WTC11 (cell line): ENCODE results near the gene ZSCAN9. TPM values are rescaled to one million over a fixed set of nuclear protein-coding genes. Genes with fewer than 3 reads are reported as not detected.
A peak's percentile ranks its signal among the peaks of the same experiment; 100 is the strongest.

Experiments used
- ATAC-seq: fragments of 200-7000 bp; cut with Tn5 transposase; 2 replicates; pipeline ENCODE4 v1.10.0; 2021; ENCODE audit warnings: mild to moderate bottlenecking, moderate library complexity
- CTCF ChIA-PET: fragments of 300-600 bp; sonication (Branson Sonifier 250); formaldehyde crosslinking; loops from one replicate; lab custom pipeline; 2021; ENCODE audit warnings: antibody characterized with exemption; lab: Charles Lee
- POLR2A ChIA-PET: fragments of 350-600 bp; sonication (Branson Sonifier 250); formaldehyde crosslinking; loops from one replicate; lab custom pipeline; 2021; ENCODE audit warnings: antibody characterized with exemption; lab: Charles Lee
- DNase-seq: peaks from one replicate; pipeline ENCODE4 v3.0.0; 2021; ENCODE audit warnings: low spot score
- H3K27ac Mint-ChIP-seq: 2 replicates; pipeline ENCODE4 v1.8.0; 2021; ENCODE audit warnings: mixed read lengths
- H3K27me3 Mint-ChIP-seq: 2 replicates; pipeline ENCODE4 v1.8.0; 2021; ENCODE audit warnings: low read depth, mild to moderate bottlenecking, moderate library complexity, mixed read lengths
- H3K36me3 Mint-ChIP-seq: 2 replicates; pipeline ENCODE4 v1.8.0; 2021; ENCODE audit warnings: mixed read lengths
- H3K4me1 Mint-ChIP-seq: 2 replicates; pipeline ENCODE4 v1.8.0; 2022; ENCODE audit warnings: mixed read lengths
- H3K4me3 Mint-ChIP-seq: 2 replicates; pipeline ENCODE4 v1.8.0; 2021; ENCODE audit warnings: mild to moderate bottlenecking, moderate library complexity, mixed read lengths
- H3K9me3 Mint-ChIP-seq: 2 replicates; pipeline ENCODE4 v1.8.0; 2021; ENCODE audit warnings: mixed read lengths
- ATF2 ChIP-seq: sonication (generic); formaldehyde crosslinking; IDR thresholded peaks from 2 replicates; pipeline ENCODE4 v1.8.1; 2022; ENCODE audit warnings: low read depth, missing genetic modification reagents, borderline replicate concordance
- CREM ChIP-seq: sonication (generic); formaldehyde crosslinking; IDR thresholded peaks from 2 replicates; pipeline ENCODE4 v1.8.1; 2022; ENCODE audit warnings: mild to moderate bottlenecking, missing genetic modification reagents, moderate library complexity
- HMGA2 ChIP-seq: fragments of 250-450 bp; sonication (Bioruptor Pico); IDR thresholded peaks from 2 replicates; pipeline ENCODE4 v1.4.0; 2021; ENCODE audit warnings: mild to moderate bottlenecking, moderate library complexity
- MAX ChIP-seq: sonication (generic); formaldehyde crosslinking; IDR thresholded peaks from 2 replicates; pipeline ENCODE4 v1.8.0; 2022; ENCODE audit warnings: mild to moderate bottlenecking, missing genetic modification reagents
- NR1H2 ChIP-seq: sonication (generic); formaldehyde crosslinking; IDR thresholded peaks from 2 replicates; pipeline ENCODE4 v1.9.0; 2021; ENCODE audit warnings: mild to moderate bottlenecking, moderate library complexity, missing genetic modification reagents
- OVOL2 ChIP-seq: fragments of 250-450 bp; sonication (Bioruptor Pico); IDR thresholded peaks from 2 replicates; pipeline ENCODE4 v1.9.0; 2021; ENCODE audit warnings: mild to moderate bottlenecking, borderline replicate concordance
- RELA ChIP-seq: sonication (generic); formaldehyde crosslinking; IDR thresholded peaks from 2 replicates; pipeline ENCODE4 v1.8.1; 2022; ENCODE audit warnings: missing genetic modification reagents, mild to moderate bottlenecking, borderline replicate concordance
- SOX15 ChIP-seq: fragments of 250-450 bp; sonication (Bioruptor Pico); IDR thresholded peaks from 2 replicates; pipeline ENCODE4 v1.9.0; 2021; ENCODE audit warnings: mild to moderate bottlenecking
- TP53 ChIP-seq: sonication (generic); formaldehyde crosslinking; IDR thresholded peaks from 2 replicates; pipeline ENCODE4 v1.8.1; 2023; ENCODE audit warnings: mild to moderate bottlenecking, missing genetic modification reagents
- ZNF138 ChIP-seq: sonication (generic); formaldehyde crosslinking; conservative IDR thresholded peaks from 2 replicates; pipeline ENCODE4 v1.8.1; 2022; ENCODE audit warnings: mild to moderate bottlenecking, moderate library complexity, missing genetic modification reagents
- ZNF317 ChIP-seq: sonication (generic); formaldehyde crosslinking; IDR thresholded peaks from 2 replicates; pipeline ENCODE4 v1.8.1; 2023; ENCODE audit warnings: low read depth, mild to moderate bottlenecking, moderate library complexity, missing genetic modification reagents, borderline replicate concordance
- ZNF423 ChIP-seq: fragments of 250-450 bp; sonication (Bioruptor Pico); IDR thresholded peaks from 2 replicates; pipeline ENCODE4 v2.1.2; 2022; ENCODE audit warnings: mild to moderate bottlenecking, moderate library complexity
- total RNA-seq: library from RNA; stranded (reverse); gene quantifications from 3 replicates; pipeline ENCODE4 v1.2.3, GENCODE V29; 2021
- TF ChIP-seq, protein P1 (sequence below): sonication (generic); formaldehyde crosslinking; IDR thresholded peaks from 2 replicates; pipeline ENCODE4 v1.8.1; 2022; ENCODE audit warnings: mild to moderate bottlenecking, moderate library complexity, missing genetic modification reagents
- TF ChIP-seq, protein P2 (sequence below): sonication (generic); formaldehyde crosslinking; IDR thresholded peaks from 2 replicates; pipeline ENCODE4 v1.8.1; 2022; ENCODE audit warnings: missing genetic modification reagents, borderline replicate concordance
- TF ChIP-seq, protein P3 (sequence below): sonication (generic); formaldehyde crosslinking; conservative IDR thresholded peaks from 2 replicates; pipeline ENCODE4 v1.8.1; 2022; ENCODE audit warnings: mild to moderate bottlenecking, missing genetic modification reagents
- TF ChIP-seq, protein P4 (sequence below): sonication (generic); formaldehyde crosslinking; IDR thresholded peaks from 2 replicates; pipeline ENCODE4 v1.8.0; 2022; ENCODE audit warnings: mild to moderate bottlenecking, missing genetic modification reagents
- TF ChIP-seq, protein P5 (sequence below): fragments of 200-600 bp; IDR thresholded peaks from 2 replicates; pipeline ENCODE4 v1.8.0; 2022; ENCODE audit warnings: antibody characterized with exemption
- TF ChIP-seq, protein P6 (sequence below): sonication (generic); formaldehyde crosslinking; IDR thresholded peaks from 2 replicates; pipeline ENCODE4 v1.8.0; 2023; ENCODE audit warnings: mild to moderate bottlenecking, missing genetic modification reagents

ZSCAN9 gene
- total RNA-seq, 1 experiment from 2014 or later: 15.1 TPM

DNA sequence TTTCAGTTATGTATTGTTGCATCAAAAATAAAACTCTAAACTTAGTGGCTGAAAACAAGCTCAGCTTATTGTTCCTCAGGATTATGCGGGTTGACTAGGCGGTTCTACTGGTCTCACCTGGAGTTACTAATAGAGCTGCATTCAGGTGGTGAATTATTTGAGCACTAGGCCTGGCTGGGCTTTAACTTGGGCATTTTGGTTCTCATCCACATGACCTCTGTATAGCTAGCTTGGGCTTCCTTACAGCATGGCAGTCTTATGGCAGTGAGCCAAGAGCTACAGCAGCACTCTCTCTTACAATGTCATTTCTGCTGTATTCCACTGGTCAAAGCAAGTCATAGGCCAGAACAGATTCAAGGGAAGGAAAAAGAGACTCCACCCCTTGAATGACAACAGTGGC is 57.9 kb downstream of the ZSCAN9 start:
- H3K27me3 Mint-ChIP-seq: peaks cover 4% of the 10 kb centered on the region; the same call in 1 of the 2 replicates
- H3K27ac Mint-ChIP-seq: no peak overlapping the region
- ATAC-seq: no peak
- DNase-seq: no peak
- POLR2A ChIA-PET: no interaction called here
- H3K4me1 Mint-ChIP-seq: peaks cover 14% of the 10 kb centered on the region
- H3K36me3 Mint-ChIP-seq: peaks cover 20% of the 10 kb centered on the region
- no peaks in the 10 kb centered on the region for H3K9me3 Mint-ChIP-seq
- TF ChIP-seq, protein P1, sequence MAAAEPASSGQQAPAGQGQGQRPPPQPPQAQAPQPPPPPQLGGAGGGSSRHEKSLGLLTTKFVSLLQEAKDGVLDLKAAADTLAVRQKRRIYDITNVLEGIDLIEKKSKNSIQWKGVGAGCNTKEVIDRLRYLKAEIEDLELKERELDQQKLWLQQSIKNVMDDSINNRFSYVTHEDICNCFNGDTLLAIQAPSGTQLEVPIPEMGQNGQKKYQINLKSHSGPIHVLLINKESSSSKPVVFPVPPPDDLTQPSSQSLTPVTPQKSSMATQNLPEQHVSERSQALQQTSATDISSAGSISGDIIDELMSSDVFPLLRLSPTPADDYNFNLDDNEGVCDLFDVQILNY (CRISPR knock-in tag): no peak
- no peak for TF ChIP-seq SOX15 (CRISPR knock-in tag)
- TF ChIP-seq ZNF138 (CRISPR knock-in tag): no peak
- TF ChIP-seq ATF2 (CRISPR knock-in tag): no peak
- TF ChIP-seq, protein P2, sequence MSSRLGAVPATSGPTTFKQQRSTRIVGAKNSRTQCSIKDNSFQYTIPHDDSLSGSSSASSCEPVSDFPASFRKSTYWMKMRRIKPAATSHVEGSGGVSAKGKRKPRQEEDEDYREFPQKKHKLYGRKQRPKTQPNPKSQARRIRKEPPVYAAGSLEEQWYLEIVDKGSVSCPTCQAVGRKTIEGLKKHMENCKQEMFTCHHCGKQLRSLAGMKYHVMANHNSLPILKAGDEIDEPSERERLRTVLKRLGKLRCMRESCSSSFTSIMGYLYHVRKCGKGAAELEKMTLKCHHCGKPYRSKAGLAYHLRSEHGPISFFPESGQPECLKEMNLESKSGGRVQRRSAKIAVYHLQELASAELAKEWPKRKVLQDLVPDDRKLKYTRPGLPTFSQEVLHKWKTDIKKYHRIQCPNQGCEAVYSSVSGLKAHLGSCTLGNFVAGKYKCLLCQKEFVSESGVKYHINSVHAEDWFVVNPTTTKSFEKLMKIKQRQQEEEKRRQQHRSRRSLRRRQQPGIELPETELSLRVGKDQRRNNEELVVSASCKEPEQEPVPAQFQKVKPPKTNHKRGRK (CRISPR knock-in tag): no peak
- TF ChIP-seq, protein P3, sequence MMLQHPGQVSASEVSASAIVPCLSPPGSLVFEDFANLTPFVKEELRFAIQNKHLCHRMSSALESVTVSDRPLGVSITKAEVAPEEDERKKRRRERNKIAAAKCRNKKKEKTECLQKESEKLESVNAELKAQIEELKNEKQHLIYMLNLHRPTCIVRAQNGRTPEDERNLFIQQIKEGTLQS (CRISPR knock-in tag): no peak
- no peak for TF ChIP-seq OVOL2 (CRISPR knock-in tag)
- TF ChIP-seq ZNF317: no peak
- TF ChIP-seq RELA (CRISPR knock-in tag): no peak
- TF ChIP-seq, protein P4, sequence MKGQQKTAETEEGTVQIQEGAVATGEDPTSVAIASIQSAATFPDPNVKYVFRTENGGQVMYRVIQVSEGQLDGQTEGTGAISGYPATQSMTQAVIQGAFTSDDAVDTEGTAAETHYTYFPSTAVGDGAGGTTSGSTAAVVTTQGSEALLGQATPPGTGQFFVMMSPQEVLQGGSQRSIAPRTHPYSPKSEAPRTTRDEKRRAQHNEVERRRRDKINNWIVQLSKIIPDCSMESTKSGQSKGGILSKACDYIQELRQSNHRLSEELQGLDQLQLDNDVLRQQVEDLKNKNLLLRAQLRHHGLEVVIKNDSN (CRISPR knock-in tag): no peak
- TF ChIP-seq, protein P5, sequence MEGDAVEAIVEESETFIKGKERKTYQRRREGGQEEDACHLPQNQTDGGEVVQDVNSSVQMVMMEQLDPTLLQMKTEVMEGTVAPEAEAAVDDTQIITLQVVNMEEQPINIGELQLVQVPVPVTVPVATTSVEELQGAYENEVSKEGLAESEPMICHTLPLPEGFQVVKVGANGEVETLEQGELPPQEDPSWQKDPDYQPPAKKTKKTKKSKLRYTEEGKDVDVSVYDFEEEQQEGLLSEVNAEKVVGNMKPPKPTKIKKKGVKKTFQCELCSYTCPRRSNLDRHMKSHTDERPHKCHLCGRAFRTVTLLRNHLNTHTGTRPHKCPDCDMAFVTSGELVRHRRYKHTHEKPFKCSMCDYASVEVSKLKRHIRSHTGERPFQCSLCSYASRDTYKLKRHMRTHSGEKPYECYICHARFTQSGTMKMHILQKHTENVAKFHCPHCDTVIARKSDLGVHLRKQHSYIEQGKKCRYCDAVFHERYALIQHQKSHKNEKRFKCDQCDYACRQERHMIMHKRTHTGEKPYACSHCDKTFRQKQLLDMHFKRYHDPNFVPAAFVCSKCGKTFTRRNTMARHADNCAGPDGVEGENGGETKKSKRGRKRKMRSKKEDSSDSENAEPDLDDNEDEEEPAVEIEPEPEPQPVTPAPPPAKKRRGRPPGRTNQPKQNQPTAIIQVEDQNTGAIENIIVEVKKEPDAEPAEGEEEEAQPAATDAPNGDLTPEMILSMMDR: no peak
- no peak for TF ChIP-seq MAX
- TF ChIP-seq, protein P6, sequence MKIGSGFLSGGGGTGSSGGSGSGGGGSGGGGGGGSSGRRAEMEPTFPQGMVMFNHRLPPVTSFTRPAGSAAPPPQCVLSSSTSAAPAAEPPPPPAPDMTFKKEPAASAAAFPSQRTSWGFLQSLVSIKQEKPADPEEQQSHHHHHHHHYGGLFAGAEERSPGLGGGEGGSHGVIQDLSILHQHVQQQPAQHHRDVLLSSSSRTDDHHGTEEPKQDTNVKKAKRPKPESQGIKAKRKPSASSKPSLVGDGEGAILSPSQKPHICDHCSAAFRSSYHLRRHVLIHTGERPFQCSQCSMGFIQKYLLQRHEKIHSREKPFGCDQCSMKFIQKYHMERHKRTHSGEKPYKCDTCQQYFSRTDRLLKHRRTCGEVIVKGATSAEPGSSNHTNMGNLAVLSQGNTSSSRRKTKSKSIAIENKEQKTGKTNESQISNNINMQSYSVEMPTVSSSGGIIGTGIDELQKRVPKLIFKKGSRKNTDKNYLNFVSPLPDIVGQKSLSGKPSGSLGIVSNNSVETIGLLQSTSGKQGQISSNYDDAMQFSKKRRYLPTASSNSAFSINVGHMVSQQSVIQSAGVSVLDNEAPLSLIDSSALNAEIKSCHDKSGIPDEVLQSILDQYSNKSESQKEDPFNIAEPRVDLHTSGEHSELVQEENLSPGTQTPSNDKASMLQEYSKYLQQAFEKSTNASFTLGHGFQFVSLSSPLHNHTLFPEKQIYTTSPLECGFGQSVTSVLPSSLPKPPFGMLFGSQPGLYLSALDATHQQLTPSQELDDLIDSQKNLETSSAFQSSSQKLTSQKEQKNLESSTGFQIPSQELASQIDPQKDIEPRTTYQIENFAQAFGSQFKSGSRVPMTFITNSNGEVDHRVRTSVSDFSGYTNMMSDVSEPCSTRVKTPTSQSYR (CRISPR knock-in tag): no peak
- no peak for TF ChIP-seq HMGA2 (CRISPR knock-in tag)
- no peak for TF ChIP-seq NR1H2
- TF ChIP-seq TP53: no peak
- TF ChIP-seq ZNF423 (CRISPR knock-in tag): no peak
- TF ChIP-seq CREM: no peak
- CTCF ChIA-PET: interaction anchor here (1.5 to 2.3 kb wide), 2 partner anchors 73 to 101 kb away, joined by 7 read pairs; no protein-coding TSS in a partner anchor
- peak overlapping the region; percentile 97 for H3K4me3 Mint-ChIP-seq

Other genes starting within 250 kb of the ZSCAN9 start
- gene ZNF165, start 144.7 kb upstream of the ZSCAN9 start, total RNA-seq: 8.0 to 9.4 TPM (median 9.2 TPM) in 3 replicates
- 5.7 to 7.3 TPM (median 7.1 TPM) in 3 replicates for gene ZSCAN16, start 100.7 kb upstream of the ZSCAN9 start, total RNA-seq
- gene ZKSCAN8, start 83.4 kb upstream of the ZSCAN9 start, total RNA-seq: 21.7 to 22.9 TPM (median 22.7 TPM) in 3 replicates
- gene ZKSCAN4, start 27.0 kb downstream of the ZSCAN9 start, total RNA-seq: 6.4 to 7.3 TPM (median 7.0 TPM) in 3 replicates
- gene NKAPL, start 34.0 kb downstream of the ZSCAN9 start, total RNA-seq: 0.26 to 0.46 TPM (median 0.41 TPM) in 3 replicates
- gene ZSCAN26, start 41.9 kb downstream of the ZSCAN9 start, total RNA-seq: 5.2 to 7.5 TPM (median 6.6 TPM) in 3 replicates
- 6.8 to 7.5 TPM (median 6.9 TPM) in 3 replicates for gene PGBD1, start 56.3 kb downstream of the ZSCAN9 start, total RNA-seq
- gene ZSCAN31, start 110.9 kb downstream of the ZSCAN9 start, total RNA-seq: 6.6 to 9.1 TPM (median 7.4 TPM) in 3 replicates
- gene ZKSCAN3, start 124.7 kb downstream of the ZSCAN9 start, total RNA-seq: 5.4 to 8.4 TPM (median 6.8 TPM) in 3 replicates
- gene ZSCAN12, start 174.5 kb downstream of the ZSCAN9 start, total RNA-seq: 7.8 to 8.5 TPM (median 8.3 TPM) in 3 replicates
- gene ZSCAN23, start 218.2 kb downstream of the ZSCAN9 start, total RNA-seq: 8.7 to 9.3 TPM (median 9.0 TPM) in 3 replicates